ENCODE measurements around the gene GOSR1. TPM values are rescaled to one million over a fixed set of nuclear protein-coding genes. Genes with fewer than 3 reads are reported as not detected.
"Not testable (repeated sequence)": the region's sequence is repeated elsewhere in the genome, so short reads cannot be mapped to it uniquely, and the experiment has no call there.

Gene GOSR1
- polyA plus RNA-seq, 2 of the 4 experiments (the other 2 are of a cell fraction) = 48.8 to 49.6 TPM

GRCh38 chr17:30458371-30458770 is 18.8 kb upstream of the GOSR1 start:
- H3K4me2 ChIP-seq = no peak overlapping the region
- TF ChIP-seq MAZ (IDR thresholded peaks at IDR 0.05; ENCODE audit: borderline replicate concordance, low read depth, low read length) (no peak), ESRRA (IDR thresholded peaks at IDR 0.05; ENCODE audit: borderline replicate concordance, low read length) (no peak), NR3C1 (IDR thresholded peaks at IDR 0.05) (no peak), ELK1 (IDR thresholded peaks at IDR 0.05; ENCODE audit: low read depth, low read length) (no peak), GATA3 (IDR thresholded peaks at IDR 0.05; ENCODE audit: borderline replicate concordance) (no peak), FOXS1 (CRISPR knock-in tag; IDR thresholded peaks at IDR 0.05) (no peak), BHLHE40 (IDR thresholded peaks at IDR 0.05; ENCODE audit: low read depth, low read length) (no peak), PHF8 (IDR thresholded peaks at IDR 0.05; ENCODE audit: borderline replicate concordance, low read depth) (no peak), MAX (IDR thresholded peaks at IDR 0.05) (no peak), HEYL (CRISPR knock-in tag; IDR thresholded peaks at IDR 0.05) (no peak), NPAS2 (CRISPR knock-in tag; IDR thresholded peaks at IDR 0.05; ENCODE audit: borderline replicate concordance) (no peak)
- DNase-seq (ENCODE audit: low read depth in 1 of 2, low spot score in 1 of 2) = no peak
- no peaks in the 10 kb centered on the region for H3K9me3 ChIP-seq
- ATAC-seq = no peak
- WGBS (ENCODE audit: missing lambda C conversion rate) = 85% methylated on average over 6 of the region's 6 CpGs
- FAIRE-seq = no peak
- POLR2A ChIA-PET = no interaction called here
- CTCF ChIA-PET = no interaction called here
- H3K27ac ChIP-seq = no peak overlapping the region
- no peaks in the 10 kb centered on the region for H3K4me1 ChIP-seq
- H3K4me3 ChIP-seq = no peak overlapping the region

GRCh38 chr17:30458797-30459413 is 18.3 kb upstream of the GOSR1 start:
- FAIRE-seq; ATAC-seq; POLR2A ChIA-PET; H3K4me2 ChIP-seq; H3K4me3 ChIP-seq; DNase-seq (ENCODE audit: low read depth in 1 of 2, low spot score in 1 of 2); H3K4me1 ChIP-seq; H3K27ac ChIP-seq; H3K9me3 ChIP-seq; CTCF ChIA-PET: not testable (repeated sequence)
- WGBS (ENCODE audit: missing lambda C conversion rate) = 76% methylated on average over 5 of the region's 5 CpGs
- peak; percentile 93 for TF ChIP-seq MAFK (IDR thresholded peaks at IDR 0.05; ENCODE audit: partially characterized antibody)

DNA sequence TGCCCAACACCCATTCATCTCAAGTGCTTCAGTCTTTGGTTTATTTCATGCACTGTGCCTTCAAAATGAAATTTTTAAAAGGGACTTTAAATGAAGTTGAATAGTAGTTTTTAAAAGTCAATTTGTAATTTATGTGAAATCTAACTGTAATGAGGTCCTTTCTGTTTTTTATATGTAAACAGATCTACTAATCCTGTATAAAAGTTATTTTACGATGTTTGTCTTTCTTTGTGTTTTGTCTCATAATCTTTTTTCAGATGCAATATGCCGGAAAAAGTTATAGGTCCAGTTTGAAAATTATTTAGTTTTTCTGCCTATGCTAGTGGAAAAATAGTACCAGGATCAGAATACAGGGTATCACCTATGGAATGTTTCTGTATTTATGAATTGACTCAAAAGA is 8.7 kb upstream of the GOSR1 start:
- ATAC-seq (no peak), DNase-seq (ENCODE audit: low read depth in 1 of 2, low spot score in 1 of 2) (no peak), FAIRE-seq (peak; percentile 79)
- no peaks in the 10 kb centered on the region for H3K9me3 ChIP-seq
- no peak overlapping the region for H3K4me2 ChIP-seq
- no peak overlapping the region for H3K4me3 ChIP-seq
- TF ChIP-seq POLR2AphosphoS2 (conservative IDR thresholded peaks at IDR 0.05; ENCODE audit: low read length) (no peak), RFX5 (IDR thresholded peaks at IDR 0.05) (no peak), GATA3 (IDR thresholded peaks at IDR 0.05; ENCODE audit: borderline replicate concordance) (no peak), RARB (CRISPR knock-in tag; IDR thresholded peaks at IDR 0.05) (no peak), ESRRA (IDR thresholded peaks at IDR 0.05; ENCODE audit: borderline replicate concordance, low read length) (no peak), RAD21 (conservative IDR thresholded peaks at IDR 0.05 in 1 of 2, IDR thresholded peaks at IDR 0.05 in 1 of 2) (no peak), CHD2 (IDR thresholded peaks at IDR 0.05; ENCODE audit: low read length, partially characterized antibody) (no peak), POLR2A (IDR thresholded peaks at IDR 0.05; ENCODE audit: low read length) (no peak), NR3C1 (IDR thresholded peaks at IDR 0.05) (no peak), NPAS2 (CRISPR knock-in tag; IDR thresholded peaks at IDR 0.05; ENCODE audit: borderline replicate concordance) (no peak), FOSB (CRISPR knock-in tag; IDR thresholded peaks at IDR 0.05) (no peak), BHLHE40 (IDR thresholded peaks at IDR 0.05; ENCODE audit: low read depth, low read length) (no peak)
- TF ChIP-seq, protein P1, sequence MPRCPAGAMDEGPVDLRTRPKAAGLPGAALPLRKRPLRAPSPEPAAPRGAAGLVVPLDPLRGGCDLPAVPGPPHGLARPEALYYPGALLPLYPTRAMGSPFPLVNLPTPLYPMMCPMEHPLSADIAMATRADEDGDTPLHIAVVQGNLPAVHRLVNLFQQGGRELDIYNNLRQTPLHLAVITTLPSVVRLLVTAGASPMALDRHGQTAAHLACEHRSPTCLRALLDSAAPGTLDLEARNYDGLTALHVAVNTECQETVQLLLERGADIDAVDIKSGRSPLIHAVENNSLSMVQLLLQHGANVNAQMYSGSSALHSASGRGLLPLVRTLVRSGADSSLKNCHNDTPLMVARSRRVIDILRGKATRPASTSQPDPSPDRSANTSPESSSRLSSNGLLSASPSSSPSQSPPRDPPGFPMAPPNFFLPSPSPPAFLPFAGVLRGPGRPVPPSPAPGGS (IDR thresholded peaks at IDR 0.05) = no peak
- WGBS (ENCODE audit: missing lambda C conversion rate) = 89% methylated on average over 2 of the region's 2 CpGs
- ChIA-PET POLR2A (interaction anchor here (1.0 kb wide), 1 partner anchor 9 kb away, joined by 3 read pairs; no protein-coding TSS in a partner anchor), CTCF (interaction anchor here (3.6 kb wide), 1 partner anchor 8 kb away, joined by 37 read pairs; the partner anchor contains the start of gene GOSR1)
- H3K27ac ChIP-seq = no peak overlapping the region
- H3K4me1 ChIP-seq = 0 out of 3 replicates have a peak, but pooled peaks cover 3% of the 10 kb centered on the region
